Neuronal stem cell (in vitro differentiated cells): ENCODE data around the gene SCN2B. TPM values are rescaled to one million over a fixed set of nuclear protein-coding genes. Genes with fewer than 3 reads are reported as not detected.

ENCODE experiments used
- DNase-seq: peaks from one replicate; pipeline ENCODE4 v3.0.0-alpha.2; 2013; ENCODE audit warnings: low spot score
- H2AFZ ChIP-seq: one replicate; pipeline ENCODE4 v1.6.1; 2013; ENCODE audit warnings: mild to moderate bottlenecking, low read length, inconsistent platforms
- H2AK5ac ChIP-seq: 2 replicates; pipeline ENCODE4 v1.6.1; 2013; ENCODE audit warnings: low read depth, mild to moderate bottlenecking, inconsistent platforms, low read length, moderate library complexity, mixed read lengths
- H2BK120ac ChIP-seq: 2 replicates; pipeline ENCODE4 v1.6.1; 2013; ENCODE audit warnings: low read depth, mild to moderate bottlenecking, inconsistent platforms, low read length, moderate library complexity, mixed read lengths
- H2BK12ac ChIP-seq: one replicate; pipeline ENCODE4 v1.6.1; 2013; ENCODE audit warnings: low read length, inconsistent platforms
- H2BK15ac ChIP-seq: 2 replicates; pipeline ENCODE4 v1.6.1; 2013; ENCODE audit warnings: mild to moderate bottlenecking, low read length, inconsistent platforms, mixed read lengths
- H2BK5ac ChIP-seq: one replicate; pipeline ENCODE4 v1.6.1; 2013; ENCODE audit warnings: inconsistent platforms, mild to moderate bottlenecking, low read length, moderate library complexity
- H3K14ac ChIP-seq: one replicate; pipeline ENCODE4 v1.6.1; 2013; ENCODE audit warnings: low read length, inconsistent platforms
- H3K18ac ChIP-seq: 2 replicates; pipeline ENCODE4 v1.6.1; 2013; ENCODE audit warnings: low read length, inconsistent platforms
- H3K23ac ChIP-seq: 2 replicates; pipeline ENCODE4 v1.6.1; 2013; ENCODE audit warnings: low read depth, mild to moderate bottlenecking, mixed read lengths, low read length, inconsistent platforms; ENCODE audit not compliant: poor library complexity
- H3K27ac ChIP-seq: replicated peaks from 3 replicates; pipeline ENCODE4 v1.5.1; 2013; ENCODE audit warnings: low read length, inconsistent platforms
- H3K27me3 ChIP-seq, 3 experiments: 2 replicates each; pipeline ENCODE4 v1.6.1; 2013; ENCODE audit warnings: low read length in 3 of 3, mild to moderate bottlenecking in 2 of 3, inconsistent platforms in 1 of 3, low read depth in 1 of 3, mixed read lengths in 1 of 3, moderate library complexity in 1 of 3; ENCODE audit not compliant: control insufficient read depth in 3 of 3, insufficient read depth in 3 of 3
- H3K36me3 ChIP-seq, 2 donors: replicated peaks in 1 of 2; 2 replicates each; pipeline ENCODE4 v1.6.1; 2013; ENCODE audit warnings: low read length in 2 of 2; ENCODE audit not compliant: control insufficient read depth in 2 of 2, insufficient read depth in 2 of 2
- H3K4ac ChIP-seq: 2 replicates; pipeline ENCODE4 v1.6.1; 2013; ENCODE audit warnings: inconsistent platforms, mild to moderate bottlenecking, low read length, moderate library complexity
- H3K4me1 ChIP-seq, 2 donors: 1 replicate in 1 of 2; 2 replicates in 1 of 2; pipeline ENCODE4 v1.6.1; 2013; ENCODE audit warnings: low read length in 2 of 2, low read depth in 1 of 2; ENCODE audit not compliant: control insufficient read depth in 2 of 2, insufficient read depth in 1 of 2
- H3K4me2 ChIP-seq: one replicate; pipeline ENCODE4 v1.6.1; 2013; ENCODE audit warnings: mild to moderate bottlenecking, low read length, inconsistent platforms; ENCODE audit not compliant: insufficient read depth, poor library complexity, severe bottlenecking
- H3K4me3 ChIP-seq, 2 donors: 2 replicates each; pipeline ENCODE4 v1.5.1; 2013; ENCODE audit warnings: low read length in 2 of 2, mild to moderate bottlenecking in 2 of 2, inconsistent platforms in 1 of 2, moderate library complexity in 1 of 2
- H3K79me1 ChIP-seq: one replicate; pipeline ENCODE4 v1.6.1; 2013; ENCODE audit warnings: low read depth, mild to moderate bottlenecking, inconsistent platforms, low read length, moderate library complexity
- H3K9ac ChIP-seq: one replicate; pipeline ENCODE4 v1.6.1; 2013; ENCODE audit warnings: mild to moderate bottlenecking, low read depth, low read length, inconsistent platforms; ENCODE audit not compliant: poor library complexity
- H3K9me3 ChIP-seq, 2 donors: replicated peaks in 1 of 2; 2 replicates each; pipeline versions ENCODE3 to v1.6.1; 2013; ENCODE audit warnings: low read length in 2 of 2, mild to moderate bottlenecking in 2 of 2, inconsistent platforms in 1 of 2, low read depth in 1 of 2, mixed read lengths in 1 of 2, moderate library complexity in 1 of 2; ENCODE audit not compliant: control insufficient read depth in 2 of 2, insufficient read depth in 1 of 2
- H4K8ac ChIP-seq: one replicate; pipeline ENCODE4 v1.6.1; 2013; ENCODE audit warnings: low read depth, mild to moderate bottlenecking, inconsistent platforms, low read length, moderate library complexity
- H4K91ac ChIP-seq: one replicate; pipeline ENCODE4 v1.6.1; 2013; ENCODE audit warnings: low read length, low read depth, mild to moderate bottlenecking, inconsistent platforms; ENCODE audit not compliant: poor library complexity
- whole genome bisulfite sequencing, 2 donors: extraction: QIAGEN DNeasy Blood & Tissue Kit; methylation state at CpG; one replicate each; pipeline ENCODE4 v1.1.7; 2013; ENCODE audit warnings: missing lambda C conversion rate in 2 of 2, mixed read lengths in 1 of 2; ENCODE audit not compliant: insufficient read length in 2 of 2, insufficient replicate concordance in 1 of 2; ENCODE audit errors: extremely low coverage in 2 of 2; 5-methylcytosine and 5-hydroxymethylcytosine counted together
- polyA plus RNA-seq, 2 experiments: library from polyadenylated mRNA; stranded (reverse); fragments of 200-250 nt; gene quantifications; one replicate each; pipeline ENCODE4 v1.2.3, GENCODE V29; 2013

SCN2B gene
- polyA plus RNA-seq (2013, experiment 1 of 2) = 0.14 TPM
- 0.14 TPM for polyA plus RNA-seq (2013, experiment 2 of 2)

GRCh38 chr11:118175993-118176777, at the start of gene SCN2B:
TSS of gene SCN2B (minus strand) at chr11:118176639. CDS start at chr11:118176431, 208 bp downstream.
- Histone ChIP-seq H3K9me3 (no peaks in the 10 kb centered on the region), H2BK120ac (no peak within 1 kb of the TSS), H3K36me3 (no peaks in the 10 kb centered on the region), H3K79me1 (no peaks in the 10 kb centered on the region), H4K8ac (peak within 1 kb of the TSS; percentile 1), H3K18ac (peak within 1 kb of the TSS; percentile 76), H4K91ac (no peak within 1 kb of the TSS), H3K4me3 (peak within 1 kb of the TSS in 1 of 2 donors; percentile 71), H3K23ac (no peak within 1 kb of the TSS), H3K27ac (no peak within 1 kb of the TSS), H2BK5ac (no peak within 1 kb of the TSS), H3K4me1 (peaks cover 0 to 17% of the 10 kb centered on the region in 2 donors), H3K4me2 (peak within 1 kb of the TSS; percentile 75), H2AK5ac (no peak within 1 kb of the TSS), H3K14ac (no peak within 1 kb of the TSS), H3K27me3 (peaks cover 0 to 54% (median 27%) of the 10 kb centered on the region in 3 experiments), H2BK15ac (no peak within 1 kb of the TSS), H2AFZ (peak within 1 kb of the TSS; percentile 69), H2BK12ac (no peak within 1 kb of the TSS), H3K9ac (no peak within 1 kb of the TSS), H3K4ac (no peak within 1 kb of the TSS)
- no CpG with 5 or more reads among the region's 14 CpGs for WGBS, 2 donors
- no peak for DNase-seq

- H2BK15ac ChIP-seq = no peak within 1 kb of the TSS
- H3K23ac ChIP-seq = no peak within 1 kb of the TSS
- peaks cover 0 to 16% (median 0%) of the 10 kb centered on the region in 3 experiments for H3K27me3 ChIP-seq
These were observed 48.2 kb upstream of the SCN2B start, which contains the start of gene JAML for GRCh38 chr11:118224511-118225188. TSS of gene JAML (minus strand) at chr11:118225011. CDS start at chr11:118214866, 10,145 bp downstream.

GRCh38 chr11:118223992-118224391, 47.6 kb upstream of the SCN2B start:
- Histone ChIP-seq H3K36me3 (no peaks in the 10 kb centered on the region), H2AFZ (no peak overlapping the region), H3K23ac (no peak overlapping the region), H2BK15ac (no peak overlapping the region), H3K14ac (no peak overlapping the region), H3K9me3 (no peaks in the 10 kb centered on the region), H2BK12ac (no peak overlapping the region), H3K9ac (no peak overlapping the region), H3K27ac (no peak overlapping the region), H3K4me1 (no peaks in the 10 kb centered on the region), H2AK5ac (no peak overlapping the region), H4K8ac (no peak overlapping the region), H2BK120ac (no peak overlapping the region), H3K79me1 (no peaks in the 10 kb centered on the region), H3K4ac (no peak overlapping the region), H2BK5ac (no peak overlapping the region), H3K4me3 (no peak overlapping the region), H4K91ac (no peak overlapping the region), H3K18ac (no peak overlapping the region), H3K4me2 (no peak overlapping the region), H3K27me3 (peaks cover 0 to 16% (median 0%) of the 10 kb centered on the region in 3 experiments)
- WGBS, 2 donors = no CpG with 5 or more reads among the region's 6 CpGs
- DNase-seq = no peak

More at GRCh38 chr11:118224511-118225188, 48.2 kb upstream of the SCN2B start, which contains the start of gene JAML:
- no peak within 1 kb of the TSS for H3K4ac ChIP-seq
- H4K91ac ChIP-seq = no peak within 1 kb of the TSS
- H3K4me1 ChIP-seq = no peaks in the 10 kb centered on the region
- no peaks in the 10 kb centered on the region for H3K9me3 ChIP-seq
- no peak within 1 kb of the TSS for H3K14ac ChIP-seq
- H3K4me3 ChIP-seq = no peak within 1 kb of the TSS
- no peak within 1 kb of the TSS for H4K8ac ChIP-seq
- no peak within 1 kb of the TSS for H2BK120ac ChIP-seq
- H3K18ac ChIP-seq = no peak within 1 kb of the TSS
- no peak within 1 kb of the TSS for H2AK5ac ChIP-seq
- H3K27ac ChIP-seq = no peak within 1 kb of the TSS
- no peak for DNase-seq
- no peak within 1 kb of the TSS for H3K9ac ChIP-seq
- H3K4me2 ChIP-seq = no peak within 1 kb of the TSS
- no peak within 1 kb of the TSS for H2BK12ac ChIP-seq
- H2AFZ ChIP-seq = no peak within 1 kb of the TSS
- no peaks in the 10 kb centered on the region for H3K79me1 ChIP-seq
- no peak within 1 kb of the TSS for H2BK5ac ChIP-seq
- WGBS, 2 donors = no CpG with 5 or more reads among the region's 6 CpGs
- H3K36me3 ChIP-seq = no peaks in the 10 kb centered on the region

GRCh38 chr11:118223570-118223969, 47.1 kb upstream of the SCN2B start:
- Histone ChIP-seq H3K4me1 (no peaks in the 10 kb centered on the region), H2BK120ac (no peak overlapping the region), H3K36me3 (no peaks in the 10 kb centered on the region), H3K27ac (no peak overlapping the region), H2BK12ac (no peak overlapping the region), H3K27me3 (peaks cover 0 to 16% (median 0%) of the 10 kb centered on the region in 3 experiments), H2AK5ac (no peak overlapping the region), H2BK5ac (no peak overlapping the region), H2BK15ac (no peak overlapping the region), H3K18ac (no peak overlapping the region), H2AFZ (no peak overlapping the region), H4K91ac (no peak overlapping the region), H3K9me3 (no peaks in the 10 kb centered on the region), H3K14ac (no peak overlapping the region), H3K9ac (no peak overlapping the region), H3K4me2 (no peak overlapping the region), H3K79me1 (no peaks in the 10 kb centered on the region), H3K4ac (no peak overlapping the region), H4K8ac (no peak overlapping the region), H3K4me3 (no peak overlapping the region), H3K23ac (no peak overlapping the region)
- no peak for DNase-seq
- no CpG with 5 or more reads among the region's 2 CpGs for WGBS, 2 donors
